Measurements from ENCODE around the gene CATSPERB. TPM values are rescaled to one million over a fixed set of nuclear protein-coding genes. Genes with fewer than 3 reads are reported as not detected.

The CATSPERB gene
- total RNA-seq, 1 donor from 2014 or later, result 0.56 TPM

DNA sequence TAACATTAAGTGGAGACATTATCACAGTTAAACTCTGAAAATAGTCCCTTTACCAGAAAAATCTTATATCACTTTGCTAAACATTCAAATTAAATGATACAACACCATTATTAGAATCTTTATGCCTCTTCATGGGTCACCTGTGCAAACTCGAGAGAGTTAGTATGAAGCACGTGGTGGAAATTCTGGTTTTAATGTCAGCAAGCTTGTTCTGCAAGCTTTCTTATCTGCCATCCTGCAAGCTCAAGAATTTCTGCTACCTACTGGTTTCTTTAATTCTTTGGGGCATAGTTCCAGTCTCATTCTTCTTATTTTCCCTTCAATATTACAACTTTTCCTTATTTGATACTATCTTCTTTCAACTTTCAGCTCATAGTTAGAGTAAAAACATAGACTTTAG, 868 bp downstream of the CATSPERB start:
- H3K27ac Mint-ChIP-seq, result no peak overlapping the region
- peaks cover 8% of the 10 kb centered on the region for H3K4me1 Mint-ChIP-seq
- no peak for DNase-seq (ENCODE audit: low spot score in 2 of 2, unreplicated experiment in 2 of 2)
- TF ChIP-seq, protein P1, sequence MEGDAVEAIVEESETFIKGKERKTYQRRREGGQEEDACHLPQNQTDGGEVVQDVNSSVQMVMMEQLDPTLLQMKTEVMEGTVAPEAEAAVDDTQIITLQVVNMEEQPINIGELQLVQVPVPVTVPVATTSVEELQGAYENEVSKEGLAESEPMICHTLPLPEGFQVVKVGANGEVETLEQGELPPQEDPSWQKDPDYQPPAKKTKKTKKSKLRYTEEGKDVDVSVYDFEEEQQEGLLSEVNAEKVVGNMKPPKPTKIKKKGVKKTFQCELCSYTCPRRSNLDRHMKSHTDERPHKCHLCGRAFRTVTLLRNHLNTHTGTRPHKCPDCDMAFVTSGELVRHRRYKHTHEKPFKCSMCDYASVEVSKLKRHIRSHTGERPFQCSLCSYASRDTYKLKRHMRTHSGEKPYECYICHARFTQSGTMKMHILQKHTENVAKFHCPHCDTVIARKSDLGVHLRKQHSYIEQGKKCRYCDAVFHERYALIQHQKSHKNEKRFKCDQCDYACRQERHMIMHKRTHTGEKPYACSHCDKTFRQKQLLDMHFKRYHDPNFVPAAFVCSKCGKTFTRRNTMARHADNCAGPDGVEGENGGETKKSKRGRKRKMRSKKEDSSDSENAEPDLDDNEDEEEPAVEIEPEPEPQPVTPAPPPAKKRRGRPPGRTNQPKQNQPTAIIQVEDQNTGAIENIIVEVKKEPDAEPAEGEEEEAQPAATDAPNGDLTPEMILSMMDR (IDR thresholded peaks at IDR 0.05; ENCODE audit: unreplicated experiment), result no peak
- H3K9me3 Mint-ChIP-seq, result peaks cover 4% of the 10 kb centered on the region
- no peaks in the 10 kb centered on the region for H3K36me3 Mint-ChIP-seq
- no peaks in the 10 kb centered on the region for H3K27me3 Mint-ChIP-seq (ENCODE audit: low read depth)
- H3K4me3 Mint-ChIP-seq, result no peak overlapping the region

DNA sequence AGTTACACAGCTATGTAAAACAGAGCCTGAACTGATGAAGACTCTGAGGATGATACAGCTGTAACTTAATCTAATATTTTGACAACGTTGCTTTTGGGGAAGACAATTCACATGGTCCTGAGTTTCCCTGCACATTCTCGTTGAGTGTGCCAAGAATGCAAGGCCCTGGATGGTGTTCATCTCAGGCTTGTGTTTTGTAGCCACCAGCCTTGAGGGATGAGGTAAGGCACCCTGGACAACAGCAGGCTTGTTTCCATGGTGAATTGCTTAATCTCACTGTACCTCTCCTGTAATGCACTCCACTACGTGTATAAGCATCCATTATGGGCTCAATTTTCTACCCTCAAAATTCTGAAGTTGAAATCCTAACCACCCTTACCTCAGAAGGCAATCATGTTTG, 2.1 kb downstream of the CATSPERB start:
- Mint-ChIP-seq H3K27ac (no peak overlapping the region), H3K4me1 (peaks cover 8% of the 10 kb centered on the region), H3K4me3 (no peak overlapping the region), H3K36me3 (no peaks in the 10 kb centered on the region), H3K9me3 (peaks cover 4% of the 10 kb centered on the region), H3K27me3 (ENCODE audit: low read depth) (no peaks in the 10 kb centered on the region)
- TF ChIP-seq, protein P1 (IDR thresholded peaks at IDR 0.05; ENCODE audit: unreplicated experiment), result no peak
- no peak for DNase-seq (ENCODE audit: low spot score in 2 of 2, unreplicated experiment in 2 of 2)

- H3K27me3 Mint-ChIP-seq (ENCODE audit: low read depth), result no peaks in the 10 kb centered on the region
- TF ChIP-seq, protein P1 (IDR thresholded peaks at IDR 0.05; ENCODE audit: unreplicated experiment), result no peak
- DNase-seq (ENCODE audit: low spot score in 2 of 2, unreplicated experiment in 2 of 2), result no peak
- H3K4me1 Mint-ChIP-seq, result peaks cover 8% of the 10 kb centered on the region
- H3K4me3 Mint-ChIP-seq, result no peak overlapping the region
- no peaks in the 10 kb centered on the region for H3K36me3 Mint-ChIP-seq
- H3K9me3 Mint-ChIP-seq, result peaks cover 4% of the 10 kb centered on the region
- H3K27ac Mint-ChIP-seq, result no peak overlapping the region
Measured at GRCh38 chr14:91728616-91729183, 3.2 kb downstream of the CATSPERB start.

- TF ChIP-seq, protein P1 (IDR thresholded peaks at IDR 0.05; ENCODE audit: unreplicated experiment), result no peak
- Mint-ChIP-seq H3K27ac (no peak overlapping the region), H3K4me3 (no peak overlapping the region), H3K9me3 (peaks cover 4% of the 10 kb centered on the region), H3K36me3 (no peaks in the 10 kb centered on the region), H3K4me1 (no peaks in the 10 kb centered on the region), H3K27me3 (ENCODE audit: low read depth) (no peaks in the 10 kb centered on the region)
- no peak for DNase-seq (ENCODE audit: low spot score in 2 of 2, unreplicated experiment in 2 of 2)
Measured at GRCh38 chr14:91727121-91727520, 4.8 kb downstream of the CATSPERB start.

DNA sequence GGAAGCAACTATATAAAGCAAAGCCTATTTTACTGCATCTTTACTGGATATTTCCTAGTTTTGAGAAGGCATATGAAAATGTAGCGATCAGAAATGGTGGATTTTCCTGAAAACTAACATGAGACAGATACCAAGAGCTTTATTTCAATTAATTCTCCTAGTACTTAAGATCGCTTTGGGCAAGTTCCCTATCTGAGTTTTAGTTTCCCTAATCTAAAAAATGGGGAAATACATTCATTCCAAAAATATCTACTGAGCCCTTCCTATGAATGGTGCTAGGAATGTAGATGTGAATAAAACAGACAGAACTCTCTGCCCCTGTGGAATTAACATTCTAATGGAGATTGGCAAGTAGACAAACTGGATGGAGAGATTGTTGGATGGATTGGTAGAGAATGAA, 8.4 kb downstream of the CATSPERB start:
- TF ChIP-seq, protein P1 (IDR thresholded peaks at IDR 0.05; ENCODE audit: unreplicated experiment), result no peak
- H3K27ac Mint-ChIP-seq, result no peak overlapping the region
- H3K9me3 Mint-ChIP-seq, result no peaks in the 10 kb centered on the region
- DNase-seq (ENCODE audit: low spot score in 2 of 2, unreplicated experiment in 2 of 2), result no peak
- no peaks in the 10 kb centered on the region for H3K36me3 Mint-ChIP-seq
- no peaks in the 10 kb centered on the region for H3K4me1 Mint-ChIP-seq
- no peaks in the 10 kb centered on the region for H3K27me3 Mint-ChIP-seq (ENCODE audit: low read depth)
- H3K4me3 Mint-ChIP-seq, result no peak overlapping the region

GRCh38 chr14:91722386-91722785, 9.5 kb downstream of the CATSPERB start:
- no peaks in the 10 kb centered on the region for H3K27me3 Mint-ChIP-seq (ENCODE audit: low read depth)
- H3K9me3 Mint-ChIP-seq, result no peaks in the 10 kb centered on the region
- no peak overlapping the region for H3K27ac Mint-ChIP-seq
- no peak overlapping the region for H3K4me3 Mint-ChIP-seq
- TF ChIP-seq, protein P1 (IDR thresholded peaks at IDR 0.05; ENCODE audit: unreplicated experiment), result no peak
- no peaks in the 10 kb centered on the region for H3K4me1 Mint-ChIP-seq
- DNase-seq (ENCODE audit: low spot score in 2 of 2, unreplicated experiment in 2 of 2), result no peak
- no peaks in the 10 kb centered on the region for H3K36me3 Mint-ChIP-seq

All from mesothelial cell of epicardium (in vitro differentiated cells).